ENCODE results near the gene DYNLRB2.

The DYNLRB2 gene

GRCh38 chr16:80554033-80554432, 13.2 kb downstream of the DYNLRB2 start:
- DNase-seq: no peak

GRCh38 chr16:80556481-80556880, 15.7 kb downstream of the DYNLRB2 start:
- no peak for DNase-seq

GRCh38 chr16:80557037-80557436, 16.2 kb downstream of the DYNLRB2 start:
- DNase-seq: no peak

GRCh38 chr16:80559369-80559768, 18.6 kb downstream of the DYNLRB2 start:
- no peak for DNase-seq

- no peak for DNase-seq
These were observed 22.3 kb downstream of the DYNLRB2 start for GRCh38 chr16:80563066-80563465.

- no peak for DNase-seq
These were observed 23.6 kb downstream of the DYNLRB2 start for GRCh38 chr16:80564394-80564793.

GRCh38 chr16:80569440-80570105, 28.8 kb downstream of the DYNLRB2 start:
- peak; percentile 74 for DNase-seq

GRCh38 chr16:80570106-80570478, 29.3 kb downstream of the DYNLRB2 start:
- no peak for DNase-seq

GRCh38 chr16:80573700-80574120, 32.9 kb downstream of the DYNLRB2 start:
- DNase-seq: no peak

- DNase-seq: no peak
These were observed 35.6 kb downstream of the DYNLRB2 start for GRCh38 chr16:80576343-80576912.

- no peak for DNase-seq
These were observed 36.9 kb downstream of the DYNLRB2 start for GRCh38 chr16:80577485-80578280.

GRCh38 chr16:80580109-80580832, 39.5 kb downstream of the DYNLRB2 start:
- DNase-seq: peak; percentile 58

- DNase-seq: peak; percentile 26
These were observed 42.7 kb downstream of the DYNLRB2 start for GRCh38 chr16:80583466-80583865.

- DNase-seq: no peak
These were observed 45.0 kb downstream of the DYNLRB2 start for GRCh38 chr16:80585764-80586163.

- no peak for DNase-seq
These were observed 45.7 kb downstream of the DYNLRB2 start for GRCh38 chr16:80586476-80586875.

GRCh38 chr16:80587071-80587470, 46.3 kb downstream of the DYNLRB2 start:
- DNase-seq: no peak

GRCh38 chr16:80591071-80591915, 50.5 kb downstream of the DYNLRB2 start:
- peak; percentile 21 for DNase-seq

GRCh38 chr16:80592273-80592672, 51.5 kb downstream of the DYNLRB2 start:
- no peak for DNase-seq

GRCh38 chr16:80594756-80595155, 54.0 kb downstream of the DYNLRB2 start:
- DNase-seq: no peak

GRCh38 chr16:80596507-80597207, 55.9 kb downstream of the DYNLRB2 start:
- no peak for DNase-seq

- DNase-seq: no peak
These were observed 58.7 kb downstream of the DYNLRB2 start for GRCh38 chr16:80599466-80599865.

Data from activated naive CD4-positive, alpha-beta T cell treated with anti-CD3 and anti-CD28 coated beads, Interleukin-2, amount 50 U/mL, for 16 hours (primary cell).